Measurements from ENCODE around the gene TMEM45B. TPM values are rescaled to one million over a fixed set of nuclear protein-coding genes. Genes with fewer than 3 reads are reported as not detected.
"Not testable (repeated sequence)": the region's sequence is repeated elsewhere in the genome, so short reads cannot be mapped to it uniquely, and the experiment has no call there.

The TMEM45B gene
- total RNA-seq, 2 donors from 2014 or later, result not detected

DNA sequence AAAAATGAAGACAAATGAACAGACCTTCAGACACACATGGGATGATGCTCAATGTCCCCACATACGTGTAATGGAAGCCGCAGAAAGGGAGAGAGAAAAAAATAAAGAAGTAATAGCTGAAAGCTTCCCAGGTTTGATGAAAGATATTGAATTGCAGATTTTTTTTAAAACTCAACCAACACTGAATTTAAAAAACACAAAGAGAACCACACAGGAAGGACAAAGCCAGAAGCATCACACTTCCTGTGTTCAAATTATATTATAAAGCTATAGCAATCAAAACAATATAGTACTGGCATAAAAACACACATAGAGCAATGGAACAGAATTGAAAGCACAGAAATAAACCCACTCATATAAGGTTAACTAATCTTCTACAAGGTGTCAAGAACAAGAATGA lies 26.5 kb downstream of the TMEM45B start:
- intact Hi-C loops (cut with DNase I), result no loop called here
- no peak for DNase-seq (ENCODE audit: low spot score)

- no peak for DNase-seq (ENCODE audit: low spot score)
- intact Hi-C loops (cut with DNase I), result no loop called here
Observed at GRCh38 chr11:129846508-129847335, 31.1 kb downstream of the TMEM45B start.

GRCh38 chr11:129847361-129847760 lies 31.7 kb downstream of the TMEM45B start:
- intact Hi-C loops (cut with DNase I); DNase-seq (ENCODE audit: low spot score): not testable (repeated sequence)

- intact Hi-C loops (cut with DNase I), result no loop called here
- DNase-seq (ENCODE audit: low spot score), result no peak
Observed at GRCh38 chr11:129849447-129850130, 33.9 kb downstream of the TMEM45B start.

DNA sequence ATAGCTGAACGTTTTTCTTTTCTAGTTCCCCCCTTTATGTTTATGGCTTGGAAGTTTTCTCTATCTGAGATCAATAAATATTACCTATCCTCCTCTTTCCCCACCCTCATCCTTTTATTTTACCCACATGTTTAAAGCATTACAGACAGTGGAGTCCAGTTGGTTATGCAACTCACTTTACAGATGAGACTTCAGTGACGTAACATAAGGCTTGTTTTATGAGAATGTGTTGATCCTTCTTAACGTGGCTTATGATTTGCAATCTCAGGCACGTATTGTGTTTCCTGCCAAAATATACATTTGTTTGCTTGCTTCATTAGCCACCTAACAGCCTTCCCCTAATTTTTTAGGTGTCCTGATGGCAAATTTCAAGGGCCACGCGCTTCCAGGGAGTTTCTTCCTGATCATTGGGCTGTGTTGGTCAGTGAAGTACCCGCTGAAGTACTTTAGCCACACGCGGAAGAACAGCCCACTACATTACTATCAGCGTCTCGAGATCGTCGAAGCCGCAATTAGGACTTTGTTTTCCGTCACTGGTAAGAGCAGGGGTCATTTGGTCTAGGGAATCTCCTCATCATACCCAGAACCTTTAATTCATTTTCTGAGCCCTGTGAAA lies 36.6 kb downstream of the TMEM45B start:
- DNase-seq (ENCODE audit: low spot score), result no peak
- intact Hi-C loops (cut with DNase I), result no loop called here

DNA sequence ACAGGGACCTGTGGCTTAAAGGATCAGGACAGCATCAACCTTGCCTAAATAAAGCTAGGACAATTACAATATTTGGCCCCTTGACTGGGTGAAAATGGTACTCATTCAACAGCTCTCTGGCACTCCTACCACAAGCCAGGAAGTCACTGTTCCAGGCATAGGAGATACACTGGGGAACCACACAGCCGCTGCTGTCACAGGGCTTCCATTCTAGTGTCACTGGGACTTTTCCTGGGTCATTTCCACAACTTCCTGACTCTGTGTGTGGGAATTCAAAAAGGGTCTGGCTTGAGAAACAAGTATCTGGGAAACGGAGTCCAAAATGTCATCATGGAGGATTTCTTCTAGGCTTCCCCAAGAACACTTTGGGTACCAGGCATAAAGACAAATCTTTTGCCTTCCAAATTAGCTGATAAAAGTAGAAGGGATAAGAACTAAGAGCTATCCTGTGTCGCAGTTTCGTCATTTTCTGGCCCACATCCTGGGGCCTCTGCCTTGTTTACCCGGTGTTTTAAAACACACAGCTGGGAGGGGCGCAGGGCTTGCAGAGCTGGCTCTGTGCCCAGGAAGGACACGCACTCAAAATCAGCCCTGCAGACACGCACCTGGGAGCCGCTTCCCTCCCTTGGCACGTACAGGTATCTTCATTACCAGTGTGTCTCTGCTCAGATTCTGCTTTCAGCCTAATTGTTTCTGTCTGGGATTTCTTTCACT lies 38.0 kb downstream of the TMEM45B start:
- no peak for DNase-seq (ENCODE audit: low spot score)
- intact Hi-C loops (cut with DNase I), result no loop called here

DNA sequence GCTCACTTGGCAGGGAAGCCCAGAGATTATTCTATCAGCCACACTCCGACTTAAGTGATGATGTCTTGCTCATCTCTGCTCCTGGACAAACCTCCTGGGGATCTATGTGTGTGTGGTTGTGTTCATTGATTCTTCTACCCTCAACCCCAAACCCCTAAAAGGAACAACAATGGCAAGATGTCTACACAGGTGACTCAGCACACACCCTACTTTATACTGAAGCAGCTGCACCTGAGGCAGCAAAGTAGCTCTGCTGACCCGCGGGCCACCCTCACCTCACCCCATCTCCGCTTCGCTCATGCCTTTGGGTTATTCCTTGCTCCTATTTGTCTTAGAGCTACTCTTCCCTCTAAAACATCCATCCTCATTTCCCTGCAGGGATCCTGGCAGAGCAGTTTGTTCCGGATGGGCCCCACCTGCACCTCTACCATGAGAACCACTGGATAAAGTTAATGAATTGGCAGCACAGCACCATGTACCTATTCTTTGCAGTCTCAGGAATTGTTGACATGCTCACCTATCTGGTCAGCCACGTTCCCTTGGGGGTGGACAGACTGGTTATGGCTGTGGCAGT lies 38.7 kb downstream of the TMEM45B start:
- DNase-seq (ENCODE audit: low spot score), result no peak
- intact Hi-C loops (cut with DNase I), result no loop called here

DNA sequence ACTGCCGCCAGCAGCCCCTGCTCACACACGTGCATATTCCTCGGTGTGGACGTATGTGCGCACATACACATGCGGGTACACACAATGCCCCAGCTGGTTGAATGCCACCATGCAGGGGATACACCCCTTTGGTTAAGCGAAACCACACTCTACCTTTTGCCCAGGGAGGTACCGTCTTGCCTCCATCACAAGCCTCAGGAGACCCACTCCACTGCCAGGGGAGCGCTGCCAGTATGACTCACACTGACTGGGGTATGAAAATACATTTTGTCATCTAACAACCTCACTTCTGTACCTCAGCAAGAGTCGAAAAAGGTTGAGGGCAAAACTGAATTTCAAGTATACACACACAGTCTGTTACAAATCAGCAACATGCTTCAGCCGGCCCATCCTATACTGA lies 39.4 kb downstream of the TMEM45B start:
- no peak for DNase-seq (ENCODE audit: low spot score)
- intact Hi-C loops (cut with DNase I), result no loop called here

DNA sequence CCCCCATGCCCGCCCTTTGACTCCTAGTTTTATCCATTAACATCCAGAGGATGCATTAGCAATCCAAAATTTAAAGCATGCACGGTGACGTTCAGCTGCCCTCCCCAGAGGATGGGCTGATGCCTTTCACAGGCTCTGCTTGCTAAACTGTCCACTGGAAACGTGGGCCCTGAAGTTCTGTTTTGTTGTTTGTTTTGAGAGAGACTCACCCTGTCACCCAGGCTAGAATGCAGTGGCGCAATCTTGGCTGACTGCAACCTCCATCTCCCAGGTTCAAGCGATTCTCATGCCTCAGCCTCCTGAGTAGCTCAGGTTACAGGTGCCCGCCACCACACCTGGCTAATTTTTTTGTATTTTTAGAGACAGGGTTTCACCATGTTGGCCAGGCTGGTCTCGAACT lies 40.4 kb downstream of the TMEM45B start:
- intact Hi-C loops (cut with DNase I), result no loop called here
- no peak for DNase-seq (ENCODE audit: low spot score)

DNA sequence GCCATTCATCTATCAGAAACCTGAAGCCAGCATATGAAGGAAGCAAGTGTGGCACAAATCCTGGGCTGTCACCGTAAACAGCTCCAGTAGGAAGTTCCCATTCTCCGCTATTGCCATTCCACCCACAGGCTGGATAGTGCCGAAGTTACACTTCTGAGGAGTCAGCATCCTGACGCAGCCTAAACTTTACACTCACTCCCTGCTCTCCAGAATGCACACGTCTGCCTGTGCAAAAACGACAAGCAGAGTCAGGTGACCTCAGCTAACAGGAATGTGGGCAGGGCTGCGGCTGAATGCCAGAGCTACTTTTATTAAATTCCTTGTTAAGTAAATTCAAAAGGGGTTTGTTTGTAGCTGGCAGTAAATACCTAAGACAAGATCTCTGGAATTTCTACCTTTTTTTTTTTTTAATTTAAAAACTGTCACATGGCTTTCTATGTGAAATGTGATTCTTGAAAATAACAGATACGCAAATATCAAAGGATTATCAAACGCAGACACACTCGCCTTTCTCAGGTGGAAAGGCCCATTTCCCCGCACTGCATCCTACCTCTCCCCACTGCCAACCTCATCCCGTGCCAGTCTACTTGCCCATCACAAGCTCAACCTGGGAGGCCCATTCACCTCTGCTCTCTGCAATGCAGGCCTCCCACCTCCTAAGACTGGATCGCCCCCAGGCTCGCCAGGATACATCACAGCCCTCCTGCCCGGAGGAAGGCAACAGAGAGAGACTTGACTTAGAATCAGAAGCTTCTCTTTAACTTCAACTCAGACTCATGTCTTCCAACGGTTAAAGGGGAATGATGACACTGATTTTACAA lies 46.3 kb downstream of the TMEM45B start:
- no peak for DNase-seq (ENCODE audit: low spot score)
- intact Hi-C loops (cut with DNase I), result loop anchor here in 1 of 2 donors (5.0 kb wide), 1 partner anchor 1515 kb away; no protein-coding TSS in a partner anchor

DNA sequence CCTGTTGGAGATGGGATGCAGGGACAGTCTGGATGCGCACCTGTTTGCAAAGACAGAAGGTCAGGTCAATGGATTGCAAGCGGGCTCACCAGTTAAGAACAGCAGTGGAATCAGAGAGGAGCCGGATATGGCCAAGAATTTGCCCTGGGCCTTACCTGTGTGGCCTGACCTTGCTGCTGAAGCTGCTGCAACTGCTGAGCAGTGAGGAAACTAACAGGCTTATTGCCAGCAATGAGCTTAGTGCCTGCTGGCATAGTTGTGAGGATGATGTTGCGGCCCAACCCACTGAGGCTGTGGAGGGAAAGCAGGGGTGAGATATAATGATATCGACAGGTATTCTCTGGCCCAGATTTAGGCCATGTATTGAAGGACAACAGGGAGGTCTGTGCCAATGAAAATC lies 49.2 kb downstream of the TMEM45B start:
- DNase-seq (ENCODE audit: low spot score), result no peak
- intact Hi-C loops (cut with DNase I), result loop anchor here in 1 of 2 donors (5.0 kb wide), 1 partner anchor 1518 kb away; no protein-coding TSS in a partner anchor

- DNase-seq (ENCODE audit: low spot score), result no peak
- intact Hi-C loops (cut with DNase I), result no loop called here
Observed at GRCh38 chr11:129865701-129866100, 50.1 kb downstream of the TMEM45B start.

GRCh38 chr11:129866311-129866710 lies 50.7 kb downstream of the TMEM45B start:
- intact Hi-C loops (cut with DNase I), result no loop called here
- no peak for DNase-seq (ENCODE audit: low spot score)

GRCh38 chr11:129868626-129869025 lies 53.0 kb downstream of the TMEM45B start:
- DNase-seq (ENCODE audit: low spot score), result not testable (repeated sequence)

GRCh38 chr11:129871914-129872313 lies 56.3 kb downstream of the TMEM45B start:
- DNase-seq (ENCODE audit: low spot score), result no peak
- intact Hi-C loops (cut with DNase I), result no loop called here

More at GRCh38 chr11:129868626-129869025, 53.0 kb downstream of the TMEM45B start:
- intact Hi-C loops (cut with DNase I), result not testable (repeated sequence)

- intact Hi-C loops (cut with DNase I), result no loop called here
- DNase-seq (ENCODE audit: low spot score), result no peak
Observed at GRCh38 chr11:129880311-129880710, 64.7 kb downstream of the TMEM45B start.

DNA sequence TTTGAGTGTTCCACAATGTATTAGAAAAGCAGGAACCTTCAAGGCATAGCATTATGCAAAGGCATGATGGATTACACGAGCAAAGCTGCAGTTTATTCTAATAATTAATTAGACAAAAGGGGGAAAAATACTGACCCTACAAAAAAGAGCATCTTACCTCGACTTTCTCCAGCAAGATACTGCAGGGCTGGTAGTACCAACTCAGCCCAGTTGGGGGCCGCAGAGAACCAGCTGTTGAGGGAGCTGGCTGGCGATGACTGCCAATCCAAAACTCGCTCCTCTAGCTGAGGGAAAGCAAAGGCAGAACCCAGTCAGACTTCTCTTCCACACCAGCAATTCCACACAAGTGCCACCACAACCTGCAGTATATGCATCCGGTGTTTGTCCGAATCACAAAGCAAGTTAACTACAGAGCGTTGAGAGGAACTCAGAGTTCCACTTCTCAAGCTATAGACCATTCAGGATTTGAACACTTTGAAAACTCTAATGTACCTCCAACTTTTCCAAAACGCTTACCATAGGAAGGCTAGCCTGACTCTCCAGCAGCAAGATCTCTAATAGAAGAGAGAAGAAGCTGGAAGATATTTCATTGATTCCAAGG lies 66.0 kb downstream of the TMEM45B start:
- intact Hi-C loops (cut with DNase I), result no loop called here

DNA sequence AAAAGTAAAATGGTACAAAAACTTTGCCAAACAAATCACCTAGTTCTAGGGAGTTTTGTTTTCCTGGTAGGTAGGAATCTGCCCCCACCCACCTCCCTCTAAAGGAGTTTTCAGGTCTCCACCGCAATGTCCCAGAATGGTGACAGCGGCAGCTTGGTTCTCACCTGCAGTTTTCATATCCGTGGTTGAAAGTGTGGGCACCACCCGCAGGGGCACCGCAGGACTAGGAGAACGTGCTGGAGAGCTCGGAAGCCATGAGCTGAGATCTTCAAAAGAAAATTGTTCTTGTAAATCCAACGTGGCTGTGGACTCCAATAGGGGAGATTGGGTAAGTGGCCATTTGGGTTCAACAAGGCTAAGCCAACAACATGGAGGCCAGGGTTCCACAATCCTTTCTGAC lies 68.9 kb downstream of the TMEM45B start:
- intact Hi-C loops (cut with DNase I), result no loop called here

More for the DNA sequence above, 66.0 kb downstream of the TMEM45B start:
- DNase-seq (ENCODE audit: low spot score), result no peak

More for the DNA sequence above, 68.9 kb downstream of the TMEM45B start:
- no peak for DNase-seq (ENCODE audit: low spot score)
